HepG2 (cell line): Measurements from ENCODE around the gene CDKL2. TPM values are rescaled to one million over a fixed set of nuclear protein-coding genes. Genes with fewer than 3 reads are reported as not detected.

Experiments used
- ATAC-seq: fragments of 200-7000 bp; cut with Tn5 transposase; 3 replicates; pipeline ENCODE4 v1.9.1; 2020; ENCODE audit warnings: mild to moderate bottlenecking, moderate library complexity
- BruUV-seq: library from RNA; stranded (reverse); fragments of 400-500 nt; replicated peaks from 2 replicates; lab custom pipeline; 2021; lab: Mats Ljungman, UMichigan
- CTCF ChIA-PET: fragments of 300-600 bp; formaldehyde crosslinking; extraction: SDS; loops from one replicate; lab custom pipeline; 2021; ENCODE audit warnings: low total read pairs, inconsistent platforms, low intra/inter-chr PET ratio; lab: Yijun Ruan, JAX
- POLR2A ChIA-PET: fragments of 350-600 bp; sonication (Branson Sonifier 250); formaldehyde crosslinking; loops from one replicate; lab custom pipeline; 2020; ENCODE audit warnings: antibody characterized with exemption, inconsistent platforms; lab: Yijun Ruan, JAX
- DNase-seq: peaks from one replicate; pipeline ENCODE4 v3.0.0-alpha.2; 2015; ENCODE audit warnings: low spot score
- FAIRE-seq: peaks from 3 replicates; lab custom pipeline; 2011; peaks lifted over from hg19 to GRCh38; lab: Jason Lieb, UNC
- H2AFZ ChIP-seq: one replicate; pipeline ENCODE4 v1.6.1; 2011; ENCODE audit warnings: low read length, inconsistent platforms
- H3K27ac ChIP-seq: fragments of 300-600 bp; 3 replicates; pipeline ENCODE4 v1.8.0; 2011; ENCODE audit warnings: mixed run types, mild to moderate bottlenecking, mixed read lengths, low read length, inconsistent platforms; ENCODE audit not compliant: insufficient read depth; ENCODE audit errors: extremely low read length
- H3K27me3 ChIP-seq, 2 experiments: fragments of 200-600 bp in 1 of 2; 2 replicates in 1 of 2; 3 replicates in 1 of 2; pipeline versions ENCODE4 v1.6.0 to v1.8.0; 2011; ENCODE audit warnings: low read length in 2 of 2, mild to moderate bottlenecking in 2 of 2, moderate library complexity in 2 of 2, inconsistent platforms in 1 of 2; ENCODE audit not compliant: insufficient read depth in 2 of 2, control insufficient read depth in 1 of 2
- H3K36me3 ChIP-seq, 2 experiments: fragments of 200-600 bp in 1 of 2; replicated peaks in 1 of 2; 2 replicates in 1 of 2; 3 replicates in 1 of 2; pipeline versions ENCODE4 v1.5.1 to v1.8.0; 2011; ENCODE audit warnings: low read length in 2 of 2, inconsistent platforms in 1 of 2; ENCODE audit not compliant: insufficient read depth in 2 of 2, control insufficient read depth in 1 of 2
- H3K4me1 ChIP-seq: 2 replicates; pipeline ENCODE4 v1.5.1; 2012; ENCODE audit warnings: low read length, inconsistent platforms; ENCODE audit not compliant: insufficient read depth
- H3K4me2 ChIP-seq: 2 replicates; pipeline ENCODE4 v1.6.0; 2011; ENCODE audit warnings: low read depth, low read length, inconsistent platforms
- H3K4me3 ChIP-seq, 3 experiments: fragments of 200-600 bp in 1 of 3; sonication (generic), shearing (Covaris generic) in 1 of 3; replicated peaks in 1 of 3; 2 replicates each; pipeline ENCODE4 v1.5.1; 2011 to 2016; ENCODE audit warnings: low read length in 3 of 3, inconsistent platforms in 2 of 3, low read depth in 2 of 3, mild to moderate bottlenecking in 2 of 3, control low read depth in 1 of 3, mixed read lengths in 1 of 3; ENCODE audit not compliant: insufficient read depth in 1 of 3
- H3K79me2 ChIP-seq: one replicate; pipeline ENCODE4 v1.6.1; 2011; ENCODE audit warnings: low read length, inconsistent platforms; ENCODE audit not compliant: insufficient read depth
- H3K9ac ChIP-seq: 2 replicates; pipeline ENCODE4 v1.6.0; 2011; ENCODE audit warnings: mild to moderate bottlenecking, low read depth, low read length, inconsistent platforms; ENCODE audit not compliant: insufficient read depth
- H3K9me3 ChIP-seq: 2 replicates; pipeline ENCODE4 v1.5.1; 2012; ENCODE audit warnings: mild to moderate bottlenecking, low read length
- H4K20me1 ChIP-seq: 2 replicates; pipeline ENCODE4 v1.6.0; 2011; ENCODE audit warnings: inconsistent platforms, mild to moderate bottlenecking, low read length, moderate library complexity; ENCODE audit not compliant: insufficient read depth
- ARID5B ChIP-seq: IDR thresholded peaks from 2 replicates; pipeline ENCODE4 v1.4.0; 2020; ENCODE audit warnings: mild to moderate bottlenecking, missing genetic modification reagents
- BORCS8-MEF2B ChIP-seq: sonication (generic); formaldehyde crosslinking; IDR thresholded peaks from 2 replicates; pipeline ENCODE4 v1.8.0; 2022; ENCODE audit warnings: mild to moderate bottlenecking, missing genetic modification reagents
- HHEX ChIP-seq: IDR thresholded peaks from 2 replicates; pipeline ENCODE4 v1.6.1; 2016; ENCODE audit warnings: control low read depth
- MAF1 ChIP-seq: sonication (generic); formaldehyde crosslinking; IDR thresholded peaks from 2 replicates; pipeline ENCODE4 v1.5.0; 2020; ENCODE audit warnings: missing genetic modification reagents, borderline replicate concordance
- NCOA1 ChIP-seq: sonication (generic); formaldehyde crosslinking; IDR thresholded peaks from 2 replicates; pipeline ENCODE4 v1.9.0; 2021; ENCODE audit warnings: missing genetic modification reagents
- REXO4 ChIP-seq: sonication (generic); formaldehyde crosslinking; IDR thresholded peaks from 2 replicates; pipeline ENCODE4 v1.8.0; 2022; ENCODE audit warnings: missing genetic modification reagents, mild to moderate bottlenecking, borderline replicate concordance
- RFX1 ChIP-seq: fragments of 450-650 bp; IDR thresholded peaks from 2 replicates; pipeline ENCODE4 v1.6.1; 2017
- XRCC5 ChIP-seq: fragments of 200-400 bp; formaldehyde crosslinking; optimal IDR thresholded peaks from 2 replicates; pipeline ENCODE3; 2017; ENCODE audit warnings: mild to moderate bottlenecking, low read length
- ZBTB39 ChIP-seq: sonication (generic); formaldehyde crosslinking; IDR thresholded peaks from 2 replicates; pipeline ENCODE4 v1.5.0; 2020; ENCODE audit warnings: missing genetic modification reagents
- ZFP36L2 ChIP-seq: sonication (generic); formaldehyde crosslinking; IDR thresholded peaks from 2 replicates; pipeline ENCODE4 v1.4.0; 2020; ENCODE audit warnings: missing genetic modification reagents
- ZNF343 ChIP-seq: sonication (generic); formaldehyde crosslinking; IDR thresholded peaks from 2 replicates; pipeline ENCODE4 v1.4.0; 2020; ENCODE audit warnings: mild to moderate bottlenecking, missing genetic modification reagents
- ZNF382 ChIP-seq: sonication (generic); formaldehyde crosslinking; IDR thresholded peaks from 2 replicates; pipeline ENCODE4 v1.5.0; 2020; ENCODE audit warnings: missing genetic modification reagents, mild to moderate bottlenecking, borderline replicate concordance
- ZNF7 ChIP-seq: IDR thresholded peaks from 2 replicates; pipeline ENCODE4 v1.6.1; 2016; ENCODE audit warnings: missing biosample characterization, missing genetic modification reagents
- ZNF737 ChIP-seq: sonication (generic); formaldehyde crosslinking; IDR thresholded peaks from 2 replicates; pipeline ENCODE4 v1.5.0; 2020; ENCODE audit warnings: missing genetic modification reagents, mild to moderate bottlenecking, borderline replicate concordance
- WGBS: methylation state at CpG from one replicate; pipeline ENCODE4 v1.1.6; 2017; ENCODE audit warnings: low lambda C conversion rate; 5-methylcytosine and 5-hydroxymethylcytosine counted together
- in situ Hi-C: cut with HindIII; loops from 2 replicates; pipeline ENCODE4 v1.10.0; 2017; ENCODE audit warnings: low pct_unique_long_range_greater_than_20kb; ENCODE audit not compliant: extremely low pct_ligation_motif_present
- intact Hi-C: fragments of 100-400 bp; cut with micrococcal nuclease; formaldehyde crosslinking; loops from one replicate; pipeline ENCODE4 v1.10.0; 2022; ENCODE audit not compliant: unreplicated experiment
- polyA plus RNA-seq, 8 experiments: library from polyadenylated mRNA; depleted of rRNA in 3 of 8; stranded (reverse) in 7 of 8; unstranded in 1 of 8; fragments of >200 nt; fragmentation: Illumina TruSeq in 4 of 8; extraction: Trizol in 4 of 8; gene quantifications; 2 replicates each; pipeline versions ENCODE4 v1.2.1 to v1.2.3, GENCODE V29; 2011 to 2016; ENCODE audit warnings: low read depth in 4 of 8, missing spikeins in 1 of 8, mixed read lengths in 1 of 8; ENCODE audit not compliant: insufficient read depth in 1 of 8
- total RNA-seq, 5 experiments: library from RNA; depleted of rRNA; stranded (reverse); fragments of >200 nt; fragmentation: Illumina TruSeq; extraction: Trizol; gene quantifications; 2 replicates each; pipeline ENCODE4 v1.2.3, GENCODE V29; 2016; ENCODE audit warnings: low read depth in 1 of 5

The CDKL2 gene
- total and polyA plus RNA-seq, 2 of the 13 experiments (the other 11 are each of a cell fraction or from before 2014, with no cell fraction given) = not detected

- TF ChIP-seq RFX1 = no peak
- TF ChIP-seq HHEX (CRISPR knock-in tag) = 0 out of 2 replicates have a peak, but pooled peaks have one; percentile 19
- TF ChIP-seq ZNF737 (CRISPR knock-in tag) = peak; percentile 74; the same call in 1 of the 2 replicates
Measured at GRCh38 chr4:75673027-75673958, 43.0 kb upstream of the CDKL2 start, which contains the start of gene G3BP2 (continued).

- H3K4me2 ChIP-seq = peak overlapping the region; percentile 92
- no peaks in the 10 kb centered on the region; a peak in 1 of 5 replicates for H3K36me3 ChIP-seq
- peaks cover 48% of the 10 kb centered on the region for H3K4me1 ChIP-seq
- ChIA-PET CTCF (no interaction called here), POLR2A (interaction anchor here (1.7 to 3.4 kb wide), 2 partner anchors 8 to 52 kb away, joined by 5 to 43 read pairs; partner anchors contain the start of gene USO1)
- peaks cover 61% of the 10 kb centered on the region for H3K79me2 ChIP-seq
- no TSS peak for BruUV-seq
- intact Hi-C loops (loop anchor here (1.0 kb wide), 2 partner anchors 31 to 52 kb away; partner anchors contain the start of gene USO1), in situ Hi-C loops (loop anchor here (5.0 kb wide), 1 partner anchor 50 kb away; the partner anchor contains the start of gene USO1)
- DNase-seq (peak; percentile 36), FAIRE-seq (no peak), ATAC-seq (peak; percentile 46)
- peak overlapping the region; percentile 87 for H3K27ac ChIP-seq
- H3K9me3 ChIP-seq = no peaks in the 10 kb centered on the region
- WGBS = 0% methylated on average over 11 of the region's 44 CpGs
- H3K27me3 ChIP-seq = no peaks in the 10 kb centered on the region; a peak in 1 of 5 replicates
- H2AFZ ChIP-seq = no peak overlapping the region
- peaks cover 45% of the 10 kb centered on the region for H4K20me1 ChIP-seq
- H3K9ac ChIP-seq = peak overlapping the region; percentile 93
- peak overlapping the region; percentile 87 to 100 (median 99) for H3K4me3 ChIP-seq
- no peak for TF ChIP-seq ZFP36L2 (CRISPR knock-in tag)
- no peak for TF ChIP-seq ZNF382 (CRISPR knock-in tag)
- no peak for TF ChIP-seq NCOA1 (CRISPR knock-in tag)
- TF ChIP-seq ARID5B (CRISPR knock-in tag) = peak; percentile 7; the same call in 1 of the 2 replicates
- no peak for TF ChIP-seq MAF1 (CRISPR knock-in tag)
- no peak for TF ChIP-seq ZNF7 (CRISPR knock-in tag)
- 0 out of 2 replicates have a peak, but pooled peaks have one; percentile 1 for TF ChIP-seq ZBTB39 (CRISPR knock-in tag)
- TF ChIP-seq XRCC5 = peak; percentile 8
- no peak for TF ChIP-seq REXO4 (CRISPR knock-in tag)
- TF ChIP-seq BORCS8-MEF2B (CRISPR knock-in tag) = no peak; the same call in 1 of the 2 replicates
- no peak for TF ChIP-seq ZNF343
Measured at GRCh38 chr4:75672461-75673026, 42.2 kb upstream of the CDKL2 start.
